H9 (cell line): ENCODE measurements around the gene TNPO1. TPM values are rescaled to one million over a fixed set of nuclear protein-coding genes. Genes with fewer than 3 reads are reported as not detected.

Source experiments
- DNase-seq: peaks from one replicate; pipeline ENCODE4 v3.0.0-alpha.2; 2017
- H2AFZ ChIP-seq: one replicate; pipeline ENCODE4 v1.6.1; 2013; ENCODE audit warnings: mild to moderate bottlenecking, low read length, control low read depth, moderate library complexity
- H2AK5ac ChIP-seq: 2 replicates; pipeline ENCODE4 v1.6.1; 2013; ENCODE audit warnings: low read length, control low read depth, mixed read lengths; ENCODE audit not compliant: insufficient read length
- H2BK120ac ChIP-seq: one replicate; pipeline ENCODE4 v1.6.1; 2013; ENCODE audit warnings: low read depth, mild to moderate bottlenecking, low read length, control low read depth, inconsistent platforms; ENCODE audit not compliant: poor library complexity, severe bottlenecking
- H2BK12ac ChIP-seq: 2 replicates; pipeline ENCODE4 v1.6.1; 2013; ENCODE audit warnings: low read length, control low read depth, mixed read lengths, low read depth; ENCODE audit not compliant: insufficient read length
- H2BK15ac ChIP-seq: 2 replicates; pipeline ENCODE4 v1.6.1; 2013; ENCODE audit warnings: low read depth, low read length, control low read depth
- H2BK20ac ChIP-seq: one replicate; pipeline ENCODE4 v1.6.1; 2013; ENCODE audit warnings: low read depth, mild to moderate bottlenecking, low read length, control low read depth, inconsistent platforms; ENCODE audit not compliant: poor library complexity, severe bottlenecking
- H2BK5ac ChIP-seq: 2 replicates; pipeline ENCODE4 v1.6.1; 2013; ENCODE audit warnings: low read length, control low read depth, mixed read lengths; ENCODE audit not compliant: insufficient read length
- H3K14ac ChIP-seq: 2 replicates; pipeline ENCODE4 v1.6.1; 2013; ENCODE audit warnings: low read length, control low read depth; ENCODE audit not compliant: insufficient read depth
- H3K18ac ChIP-seq: 2 replicates; pipeline ENCODE4 v1.6.1; 2013; ENCODE audit warnings: low read depth, mild to moderate bottlenecking, mixed read lengths, low read length, control low read depth; ENCODE audit not compliant: insufficient read length
- H3K23ac ChIP-seq: 2 replicates; pipeline ENCODE4 v1.6.1; 2013; ENCODE audit warnings: low read length, control low read depth, mixed read lengths, low read depth; ENCODE audit not compliant: insufficient read length
- H3K23me2 ChIP-seq: 2 replicates; pipeline ENCODE4 v1.6.1; 2013; ENCODE audit warnings: low read depth, mild to moderate bottlenecking, mixed read lengths, low read length, control low read depth; ENCODE audit not compliant: insufficient read length, poor library complexity, severe bottlenecking
- H3K27ac ChIP-seq: 2 replicates; pipeline ENCODE4 v1.5.1; 2013; ENCODE audit warnings: low read length, control low read depth, mixed read lengths, low read depth; ENCODE audit not compliant: insufficient read length
- H3K27me3 ChIP-seq: 2 replicates; pipeline ENCODE4 v1.6.1; 2013; ENCODE audit warnings: low read length, control low read depth, inconsistent platforms; ENCODE audit not compliant: insufficient read depth
- H3K4ac ChIP-seq: 2 replicates; pipeline ENCODE4 v1.6.1; 2013; ENCODE audit warnings: low read depth, mild to moderate bottlenecking, control low read depth, inconsistent platforms, low read length, moderate library complexity
- H3K4me1 ChIP-seq: 2 replicates; pipeline ENCODE4 v1.6.1; 2013; ENCODE audit warnings: low read length, control low read depth, inconsistent platforms; ENCODE audit not compliant: insufficient read depth
- H3K4me2 ChIP-seq: 2 replicates; pipeline ENCODE4 v1.6.1; 2013; ENCODE audit warnings: low read length, control low read depth, mixed read lengths; ENCODE audit not compliant: insufficient read length, insufficient read depth
- H3K56ac ChIP-seq: 2 replicates; pipeline ENCODE4 v1.6.1; 2013; ENCODE audit warnings: low read depth, mild to moderate bottlenecking, mixed read lengths, low read length, control low read depth; ENCODE audit not compliant: insufficient read length
- H3K79me1 ChIP-seq: 2 replicates; pipeline ENCODE4 v1.6.1; 2013; ENCODE audit warnings: low read depth, mild to moderate bottlenecking, moderate library complexity, low read length, control low read depth, inconsistent platforms; ENCODE audit not compliant: insufficient read depth, poor library complexity, severe bottlenecking
- H3K79me2 ChIP-seq: 2 replicates; pipeline ENCODE4 v1.6.1; 2013; ENCODE audit warnings: low read length, control low read depth, inconsistent platforms; ENCODE audit not compliant: insufficient read depth
- H3K9ac ChIP-seq: 2 replicates; pipeline ENCODE4 v1.6.1; 2013; ENCODE audit warnings: low read length, control low read depth, mixed read lengths; ENCODE audit not compliant: insufficient read length; ENCODE audit errors: extremely low read depth
- H3K9me3 ChIP-seq: one replicate; pipeline ENCODE4 v1.6.1; 2013; ENCODE audit warnings: low read depth, low read length, inconsistent platforms; ENCODE audit not compliant: control insufficient read depth
- H3T11ph ChIP-seq: one replicate; pipeline ENCODE4 v1.6.1; 2013; ENCODE audit warnings: mild to moderate bottlenecking, low read length, control low read depth, inconsistent platforms
- H4K20me1 ChIP-seq: one replicate; pipeline ENCODE4 v1.6.1; 2013; ENCODE audit not compliant: control insufficient read depth, insufficient read length, insufficient read depth
- H4K5ac ChIP-seq: 2 replicates; pipeline ENCODE4 v1.6.1; 2013; ENCODE audit warnings: low read depth, mild to moderate bottlenecking, mixed read lengths, low read length, control low read depth; ENCODE audit not compliant: insufficient read length
- H4K8ac ChIP-seq: replicated peaks from 2 replicates; pipeline ENCODE4 v1.6.1; 2013; ENCODE audit warnings: low read length, control low read depth, mixed read lengths, low read depth; ENCODE audit not compliant: insufficient read length
- H4K91ac ChIP-seq: 2 replicates; pipeline ENCODE4 v1.6.1; 2013; ENCODE audit warnings: low read depth, mild to moderate bottlenecking, moderate library complexity, mixed read lengths, low read length, control low read depth; ENCODE audit not compliant: insufficient read length
- H3K27ac Mint-ChIP-seq, 3 experiments: 2 replicates in 2 of 3; 3 replicates in 1 of 3; pipeline ENCODE4 v1.8.0; 2020 to 2021; ENCODE audit warnings: mixed read lengths in 3 of 3, mild to moderate bottlenecking in 1 of 3, moderate library complexity in 1 of 3
- H3K27me3 Mint-ChIP-seq: 2 replicates; pipeline ENCODE4 v1.8.0; 2021; ENCODE audit warnings: low read depth, mild to moderate bottlenecking, moderate library complexity, mixed read lengths
- H3K36me3 Mint-ChIP-seq, 3 experiments: 2 replicates in 2 of 3; 3 replicates in 1 of 3; pipeline ENCODE4 v1.8.0; 2020 to 2021; ENCODE audit warnings: low read depth in 3 of 3, mixed read lengths in 3 of 3; ENCODE audit not compliant: insufficient read depth in 1 of 3
- H3K4me1 Mint-ChIP-seq, 2 experiments: 2 replicates each; pipeline ENCODE4 v1.8.0; 2020; ENCODE audit warnings: mixed read lengths in 2 of 2
- H3K4me3 Mint-ChIP-seq, 2 experiments: 2 replicates in 1 of 2; 3 replicates in 1 of 2; pipeline ENCODE4 v1.8.0; 2020 to 2021; ENCODE audit warnings: mild to moderate bottlenecking in 2 of 2, mixed read lengths in 2 of 2, moderate library complexity in 1 of 2
- H3K9me3 Mint-ChIP-seq, 2 experiments: 2 replicates in 1 of 2; 3 replicates in 1 of 2; pipeline ENCODE4 v1.8.0; 2020; ENCODE audit warnings: mild to moderate bottlenecking in 2 of 2, mixed read lengths in 2 of 2, moderate library complexity in 1 of 2
- WGBS: extraction: QIAGEN DNeasy Blood & Tissue Kit; methylation state at CpG from one replicate; pipeline ENCODE4 v1.1.7; 2013; ENCODE audit warnings: missing lambda C conversion rate, low lambda C conversion rate, mixed read lengths; ENCODE audit not compliant: insufficient read length; ENCODE audit errors: extremely low coverage; 5-methylcytosine and 5-hydroxymethylcytosine counted together
- total RNA-seq: library from RNA; stranded (reverse); gene quantifications from 2 replicates; pipeline ENCODE4 v1.2.1, GENCODE V29; 2021
- TF ChIP-seq, protein P1 (sequence below): fragments of 200-600 bp; sonication (generic); conservative IDR thresholded peaks from 3 replicates; pipeline ENCODE4 v1.8.0; 2021; ENCODE audit warnings: antibody characterized with exemption, mild to moderate bottlenecking

TNPO1 gene
- total RNA-seq, 1 experiment from 2014 or later, result 164 TPM

DNA sequence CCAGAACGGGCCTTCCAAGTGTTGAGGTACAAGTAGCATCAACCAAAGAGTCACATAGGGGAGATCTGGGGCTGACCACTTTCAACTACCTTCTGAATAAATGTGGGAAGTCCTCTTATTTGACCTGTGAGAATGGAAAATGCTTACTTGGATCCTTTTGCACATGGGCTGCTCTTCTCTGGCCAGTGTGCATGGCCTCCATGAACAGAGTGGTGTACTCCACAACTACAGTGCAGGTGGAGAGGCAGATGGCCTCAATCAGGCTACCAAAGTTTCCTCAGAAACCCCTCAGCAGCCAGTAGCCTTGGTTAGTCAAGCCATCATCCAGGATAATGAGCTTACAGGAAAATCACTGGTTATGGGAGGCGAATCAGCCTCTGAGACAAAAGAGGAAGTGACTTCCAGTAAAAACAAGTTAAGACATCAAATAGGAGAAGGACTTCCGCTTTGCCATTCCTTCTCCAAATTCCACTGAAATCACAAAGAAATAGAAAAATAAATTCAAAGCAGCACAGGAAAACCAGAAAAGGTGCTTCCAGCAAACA lies 121.1 kb downstream of the TNPO1 start:
- Histone ChIP-seq H3K4me1 (no peaks in the 10 kb centered on the region), H3K9ac (no peak overlapping the region), H4K5ac (no peak overlapping the region), H3K79me2 (no peaks in the 10 kb centered on the region), H3K4me2 (no peak overlapping the region), H2BK12ac (no peak overlapping the region), H3K14ac (no peak overlapping the region), H3K18ac (no peak overlapping the region), H3K27ac (no peak overlapping the region), H3K9me3 (no peaks in the 10 kb centered on the region), H2AFZ (no peak overlapping the region), H3K23me2 (no peaks in the 10 kb centered on the region), H3T11ph (no peak overlapping the region), H2BK20ac (no peak overlapping the region), H2BK120ac (no peak overlapping the region), H2AK5ac (no peak overlapping the region), H2BK15ac (no peak overlapping the region), H3K79me1 (no peaks in the 10 kb centered on the region), H4K20me1 (no peaks in the 10 kb centered on the region), H3K4ac (no peak overlapping the region), H3K23ac (no peak overlapping the region), H4K8ac (no peak overlapping the region), H4K91ac (no peak overlapping the region), H2BK5ac (no peak overlapping the region), H3K27me3 (no peaks in the 10 kb centered on the region), H3K56ac (no peak overlapping the region)
- Mint-ChIP-seq H3K4me3 (no peak overlapping the region), H3K9me3 (peaks cover 16 to 19% of the 10 kb centered on the region in 2 experiments), H3K27me3 (peaks cover 10% of the 10 kb centered on the region), H3K36me3 (peaks cover 0 to 17% (median 6%) of the 10 kb centered on the region in 3 experiments; a peak in 4 of 7 replicates), H3K27ac (no peak overlapping the region), H3K4me1 (no peaks in the 10 kb centered on the region)
- DNase-seq, result no peak
- TF ChIP-seq, protein P1, sequence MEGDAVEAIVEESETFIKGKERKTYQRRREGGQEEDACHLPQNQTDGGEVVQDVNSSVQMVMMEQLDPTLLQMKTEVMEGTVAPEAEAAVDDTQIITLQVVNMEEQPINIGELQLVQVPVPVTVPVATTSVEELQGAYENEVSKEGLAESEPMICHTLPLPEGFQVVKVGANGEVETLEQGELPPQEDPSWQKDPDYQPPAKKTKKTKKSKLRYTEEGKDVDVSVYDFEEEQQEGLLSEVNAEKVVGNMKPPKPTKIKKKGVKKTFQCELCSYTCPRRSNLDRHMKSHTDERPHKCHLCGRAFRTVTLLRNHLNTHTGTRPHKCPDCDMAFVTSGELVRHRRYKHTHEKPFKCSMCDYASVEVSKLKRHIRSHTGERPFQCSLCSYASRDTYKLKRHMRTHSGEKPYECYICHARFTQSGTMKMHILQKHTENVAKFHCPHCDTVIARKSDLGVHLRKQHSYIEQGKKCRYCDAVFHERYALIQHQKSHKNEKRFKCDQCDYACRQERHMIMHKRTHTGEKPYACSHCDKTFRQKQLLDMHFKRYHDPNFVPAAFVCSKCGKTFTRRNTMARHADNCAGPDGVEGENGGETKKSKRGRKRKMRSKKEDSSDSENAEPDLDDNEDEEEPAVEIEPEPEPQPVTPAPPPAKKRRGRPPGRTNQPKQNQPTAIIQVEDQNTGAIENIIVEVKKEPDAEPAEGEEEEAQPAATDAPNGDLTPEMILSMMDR, result no peak
- no CpG with 5 or more reads among the region's 3 CpGs for WGBS
